Subcutaneous adipose tissue (tissue), 4 donors: ENCODE data around the gene MINK1. TPM values are rescaled to one million over a fixed set of nuclear protein-coding genes. Genes with fewer than 3 reads are reported as not detected.

Source experiments
- CTCF ChIP-seq: fragments of 450-650 bp; IDR thresholded peaks from one replicate; pipeline ENCODE4 v1.5.1; 2016; ENCODE audit warnings: low read depth, mild to moderate bottlenecking, control low read depth, antibody characterized with exemption, moderate library complexity
- total RNA-seq, 4 donors: library from RNA; depleted of rRNA; stranded (reverse); fragments of >200 nt; gene quantifications; one replicate each; pipeline ENCODE4 v1.1.0, GENCODE V29; 2016

Gene MINK1
- total RNA-seq, 4 donors from 2014 or later, result 12.9 to 61.0 (median 28.2) TPM

GRCh38 chr17:4789701-4789950, 43.5 kb upstream of the MINK1 start:
- TF ChIP-seq CTCF, result no peak

- no peak for TF ChIP-seq CTCF
These were observed 43.0 kb upstream of the MINK1 start for GRCh38 chr17:4789951-4790704.

- TF ChIP-seq CTCF, result no peak
These were observed 42.4 kb upstream of the MINK1 start for GRCh38 chr17:4790705-4791088.

- TF ChIP-seq CTCF, result no peak
These were observed 38.0 kb upstream of the MINK1 start for GRCh38 chr17:4795168-4795567.

- TF ChIP-seq CTCF, result no peak
These were observed 36.6 kb upstream of the MINK1 start for GRCh38 chr17:4796552-4796920.

- TF ChIP-seq CTCF, result no peak
These were observed 32.5 kb upstream of the MINK1 start for GRCh38 chr17:4800462-4801196.

GRCh38 chr17:4802228-4802627, 30.9 kb upstream of the MINK1 start, which contains the start of gene C17orf114:
Gene C17orf114 (minus strand): TSS chr17:4802328.
- TF ChIP-seq CTCF, result no peak
